K562 (cell line): Measurements from ENCODE around the gene SAMD8.
"Not testable (repeated sequence)": the region's sequence is repeated elsewhere in the genome, so short reads cannot be mapped to it uniquely, and the experiment has no call there.

Experiments used
- HDAC2 ChIP-seq: fragments of 450-650 bp; IDR thresholded peaks from 2 replicates; pipeline ENCODE4 v1.6.1; 2016; ENCODE audit warnings: mild to moderate bottlenecking
- HINFP ChIP-seq: fragments of 450-650 bp; conservative IDR thresholded peaks from 2 replicates; pipeline ENCODE4 v1.6.1; 2016; ENCODE audit warnings: missing genetic modification characterization, low read depth, mild to moderate bottlenecking, control low read depth, missing compliant biosample characterization
- NFATC3 ChIP-seq: fragments of 450-650 bp; IDR thresholded peaks from 2 replicates; pipeline ENCODE4 v1.6.1; 2017; ENCODE audit warnings: mild to moderate bottlenecking
- TF ChIP-seq, protein P1 (sequence below): sonication (generic); formaldehyde crosslinking; IDR thresholded peaks from 2 replicates; pipeline ENCODE4 v1.8.1; 2022; ENCODE audit warnings: missing genetic modification reagents
- TF ChIP-seq, protein P2 (sequence below): sonication (generic); formaldehyde crosslinking; IDR thresholded peaks from 2 replicates; pipeline ENCODE4 v1.9.0; 2022; ENCODE audit warnings: mild to moderate bottlenecking, missing genetic modification reagents
- TF ChIP-seq, protein P3 (sequence below): IDR thresholded peaks from 2 replicates; pipeline ENCODE4 v1.6.1; 2012; ENCODE audit warnings: low read depth, low read length, improper control_type of control experiment, borderline replicate concordance

DNA sequence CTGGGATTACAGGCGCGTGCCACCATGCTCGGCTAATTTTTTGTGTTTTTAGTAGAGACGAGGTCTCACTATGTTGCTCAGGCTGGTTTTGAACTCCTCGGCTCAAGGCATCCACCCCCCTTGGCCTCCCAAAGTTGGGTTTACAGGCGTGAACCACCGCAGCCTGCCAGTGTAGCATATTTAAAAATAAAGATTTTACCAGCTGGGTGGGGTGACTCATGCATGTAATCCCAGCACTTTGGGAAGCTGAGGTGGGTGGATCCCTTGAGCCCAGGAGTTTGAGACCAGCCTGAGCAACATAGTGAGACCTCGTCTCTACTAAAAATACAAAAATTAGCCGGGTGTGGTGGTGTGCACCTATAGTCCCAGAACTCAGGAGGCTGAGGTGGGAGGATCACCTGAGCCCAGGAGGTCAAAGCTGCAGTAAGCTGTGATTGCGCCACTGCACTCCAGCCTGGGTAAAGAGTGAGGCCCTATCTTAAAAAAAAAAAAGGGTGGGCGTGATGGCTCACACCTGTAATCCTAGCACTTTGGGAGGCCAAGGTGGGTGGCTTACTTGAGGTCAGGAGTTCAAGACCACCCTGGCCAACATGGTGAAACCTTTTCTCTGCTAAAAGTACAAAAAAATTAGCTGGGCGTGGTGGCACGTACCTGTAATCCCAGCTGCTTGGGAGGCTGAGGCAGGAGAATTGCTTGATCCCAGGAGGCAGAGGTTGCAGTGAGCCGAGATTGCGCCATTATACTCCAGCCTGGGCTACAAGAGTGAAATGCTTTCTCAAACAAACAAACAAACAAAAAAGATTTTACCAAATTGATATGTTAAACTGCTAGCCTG lies 5.7 kb downstream of the SAMD8 start:
- not testable (repeated sequence) for TF ChIP-seq HINFP, NFATC3, HDAC2
- TF ChIP-seq, protein P1, sequence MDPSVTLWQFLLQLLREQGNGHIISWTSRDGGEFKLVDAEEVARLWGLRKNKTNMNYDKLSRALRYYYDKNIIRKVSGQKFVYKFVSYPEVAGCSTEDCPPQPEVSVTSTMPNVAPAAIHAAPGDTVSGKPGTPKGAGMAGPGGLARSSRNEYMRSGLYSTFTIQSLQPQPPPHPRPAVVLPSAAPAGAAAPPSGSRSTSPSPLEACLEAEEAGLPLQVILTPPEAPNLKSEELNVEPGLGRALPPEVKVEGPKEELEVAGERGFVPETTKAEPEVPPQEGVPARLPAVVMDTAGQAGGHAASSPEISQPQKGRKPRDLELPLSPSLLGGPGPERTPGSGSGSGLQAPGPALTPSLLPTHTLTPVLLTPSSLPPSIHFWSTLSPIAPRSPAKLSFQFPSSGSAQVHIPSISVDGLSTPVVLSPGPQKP = not testable (repeated sequence)
- TF ChIP-seq, protein P2, sequence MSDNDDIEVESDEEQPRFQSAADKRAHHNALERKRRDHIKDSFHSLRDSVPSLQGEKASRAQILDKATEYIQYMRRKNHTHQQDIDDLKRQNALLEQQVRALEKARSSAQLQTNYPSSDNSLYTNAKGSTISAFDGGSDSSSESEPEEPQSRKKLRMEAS (CRISPR knock-in tag) = not testable (repeated sequence)
- TF ChIP-seq, protein P3, sequence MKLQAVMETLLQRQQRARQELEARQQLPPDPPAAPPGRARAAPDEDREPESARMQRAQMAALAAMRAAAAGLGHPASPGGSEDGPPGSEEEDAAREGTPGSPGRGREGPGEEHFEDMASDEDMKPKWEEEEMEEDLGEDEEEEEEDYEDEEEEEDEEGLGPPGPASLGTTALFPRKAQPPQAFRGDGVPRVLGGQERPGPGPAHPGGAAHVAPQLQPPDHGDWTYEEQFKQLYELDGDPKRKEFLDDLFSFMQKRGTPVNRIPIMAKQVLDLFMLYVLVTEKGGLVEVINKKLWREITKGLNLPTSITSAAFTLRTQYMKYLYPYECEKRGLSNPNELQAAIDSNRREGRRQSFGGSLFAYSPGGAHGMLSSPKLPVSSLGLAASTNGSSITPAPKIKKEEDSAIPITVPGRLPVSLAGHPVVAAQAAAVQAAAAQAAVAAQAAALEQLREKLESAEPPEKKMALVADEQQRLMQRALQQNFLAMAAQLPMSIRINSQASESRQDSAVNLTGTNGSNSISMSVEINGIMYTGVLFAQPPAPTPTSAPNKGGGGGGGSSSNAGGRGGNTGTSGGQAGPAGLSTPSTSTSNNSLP = not testable (repeated sequence)
